SKM-1 treated with dmso at 0.1 percent for 144 hours (cell line): ENCODE results near the gene NANOS3.
"Not testable (repeated sequence)": the region's sequence is repeated elsewhere in the genome, so short reads cannot be mapped to it uniquely, and the experiment has no call there.

ENCODE experiments used
- DNase-seq: peaks from one replicate; lab custom pipeline; 2025; ENCODE audit not compliant: unreplicated experiment; lab: John Stamatoyannopoulos, UW

NANOS3 gene

DNA sequence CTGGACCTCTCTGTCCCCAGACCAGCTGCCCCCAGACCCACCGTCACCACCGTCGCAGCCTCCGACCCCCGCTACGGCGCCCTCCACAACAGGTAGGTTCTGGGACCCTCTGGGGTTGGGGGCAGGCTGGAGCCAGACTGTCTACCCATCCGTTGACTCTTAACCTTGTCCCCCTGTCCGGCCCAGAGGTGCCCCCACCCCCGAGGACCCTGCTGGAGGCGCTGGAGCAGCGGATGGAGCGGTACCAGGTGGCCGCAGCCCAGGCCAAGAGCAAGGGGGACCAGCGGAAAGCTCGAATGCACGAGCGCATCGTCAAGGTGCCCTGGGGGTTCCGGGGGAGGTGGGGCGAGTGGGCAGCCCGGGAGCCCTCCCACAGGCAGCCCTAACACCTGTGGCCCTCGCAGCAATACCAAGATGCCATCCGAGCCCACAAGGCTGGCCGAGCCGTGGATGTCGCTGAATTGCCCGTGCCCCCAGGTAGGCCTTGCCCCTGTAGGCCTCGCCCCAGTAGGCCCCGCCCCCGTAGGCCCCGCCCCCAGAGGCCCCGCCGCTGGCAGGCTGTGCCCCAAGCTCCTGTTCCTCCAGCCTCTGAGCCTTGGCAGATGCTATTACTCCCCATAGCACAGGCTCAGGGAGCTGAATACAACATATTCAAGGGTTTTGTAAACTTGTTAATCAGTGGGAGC lies 41.9 kb downstream of the NANOS3 start:
- no peak for DNase-seq

GRCh38 chr19:13920524-13920923 lies 43.6 kb downstream of the NANOS3 start:
- DNase-seq = no peak

DNA sequence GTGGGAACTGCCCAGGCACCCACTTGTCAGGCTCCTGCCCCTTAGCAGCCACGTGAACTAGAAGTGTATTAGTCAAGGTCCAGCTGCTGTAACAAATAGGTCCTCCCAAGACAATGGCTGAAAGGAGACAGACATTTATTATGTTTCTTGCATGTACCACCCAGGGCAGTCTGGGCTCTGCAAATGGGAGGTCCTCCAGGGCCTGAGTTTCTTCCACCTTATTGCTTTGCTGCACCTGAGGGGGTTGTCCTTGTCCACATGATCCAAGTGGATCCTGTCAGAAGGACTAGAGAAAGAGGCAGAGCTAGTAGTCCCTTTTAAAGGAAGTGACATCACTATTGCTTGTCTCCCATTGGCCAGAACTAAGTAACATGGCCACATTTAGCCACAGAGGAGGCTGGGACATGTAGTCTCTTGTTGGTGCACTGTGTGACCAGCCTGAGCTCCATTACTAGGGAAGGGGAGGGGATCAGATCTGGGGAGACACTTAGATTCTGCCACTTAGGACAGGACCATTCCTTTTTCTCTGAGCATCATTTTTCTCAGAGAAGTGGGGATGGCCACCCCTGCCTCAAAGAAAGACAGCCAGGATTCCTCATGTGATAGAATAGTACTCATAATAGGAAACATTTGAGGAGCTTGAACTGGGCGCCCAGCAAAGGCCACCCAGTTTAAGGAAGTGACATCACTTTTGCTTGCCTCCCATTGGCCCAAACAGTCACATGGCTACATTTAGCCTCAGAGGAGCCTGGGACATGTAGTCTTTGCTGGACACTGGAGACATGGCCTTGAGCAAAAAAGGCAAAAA lies 44.2 kb downstream of the NANOS3 start:
- peak; percentile 41 for DNase-seq

DNA sequence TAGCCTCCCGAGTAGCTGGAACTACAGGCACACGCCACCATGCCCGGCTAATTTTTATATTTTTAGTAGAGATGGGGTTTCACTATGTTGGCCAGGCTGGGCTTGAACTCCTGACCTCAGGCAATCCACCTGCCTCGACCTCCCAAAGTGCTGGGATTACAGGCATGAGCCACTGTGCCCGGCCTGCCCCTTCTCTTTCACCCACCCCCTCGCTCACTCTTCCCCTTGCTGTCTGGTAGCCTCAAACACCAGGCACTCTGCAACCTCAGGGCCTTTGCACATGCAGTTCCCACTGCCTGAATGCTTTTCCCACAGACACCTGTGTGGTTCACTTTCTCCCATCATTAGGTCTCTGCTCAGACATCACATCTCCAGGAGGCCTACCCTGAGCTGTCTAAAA lies 45.2 kb downstream of the NANOS3 start:
- not testable (repeated sequence) for DNase-seq

- DNase-seq = no peak
These were observed 46.5 kb downstream of the NANOS3 start for GRCh38 chr19:13923194-13923987.

- no peak for DNase-seq
These were observed 49.1 kb downstream of the NANOS3 start for GRCh38 chr19:13926010-13926409.

DNA sequence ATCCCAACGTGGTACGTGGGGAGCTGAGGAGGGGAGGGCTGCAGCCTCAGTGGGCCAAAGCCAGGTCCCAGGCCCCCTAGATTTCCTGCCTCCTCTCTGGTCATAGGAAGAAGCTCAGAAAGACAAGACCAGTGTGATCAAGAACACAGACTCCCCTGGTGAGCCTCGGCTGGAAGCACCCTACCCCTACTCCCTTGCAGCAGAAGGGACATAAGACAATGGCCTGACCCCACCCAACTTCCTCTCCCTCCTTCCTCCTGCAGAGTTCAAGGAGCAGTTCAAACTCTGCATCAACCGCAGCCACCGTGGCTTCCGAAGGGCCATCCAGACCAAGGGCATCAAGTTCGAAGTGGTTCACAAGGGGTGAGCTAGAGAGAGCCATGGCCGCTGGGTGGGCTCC lies 49.8 kb downstream of the NANOS3 start:
- DNase-seq = peak; percentile 14

- DNase-seq = no peak
These were observed 52.4 kb downstream of the NANOS3 start for GRCh38 chr19:13929340-13929739.

DNA sequence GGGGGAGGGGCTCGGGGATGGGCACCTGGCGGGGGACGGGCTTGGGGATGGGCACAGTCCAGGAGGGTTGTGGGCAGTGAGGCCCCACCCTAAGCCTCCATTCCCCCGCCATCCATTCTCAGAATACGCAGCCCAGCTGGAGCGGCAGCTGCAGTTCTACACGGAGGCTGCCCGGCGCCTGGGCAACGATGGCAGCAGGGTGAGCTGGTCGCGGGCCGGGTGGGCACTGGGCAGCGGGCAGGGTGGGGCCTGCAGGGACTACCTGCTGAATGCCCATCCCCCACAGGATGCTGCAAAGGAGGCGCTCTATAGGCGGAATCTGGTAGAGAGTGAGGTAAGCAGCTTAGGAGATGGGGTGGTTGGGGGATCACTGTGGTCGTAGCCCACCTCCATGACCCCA lies 53.0 kb downstream of the NANOS3 start:
- no peak for DNase-seq
